H1 (cell line): Measurements from ENCODE around the gene TMEM117. TPM values are rescaled to one million over a fixed set of nuclear protein-coding genes. Genes with fewer than 3 reads are reported as not detected.

Experiments
- CTCF ChIP-seq, 3 experiments: IDR thresholded peaks; 1 replicate in 2 of 3; 2 replicates in 1 of 3; pipeline versions ENCODE4 v1.5.1 to v1.6.1; 2011; ENCODE audit warnings: low read length in 3 of 3, mild to moderate bottlenecking in 3 of 3, inconsistent platforms in 2 of 3, low read depth in 1 of 3, moderate library complexity in 1 of 3; ENCODE audit not compliant: insufficient read depth in 1 of 3; ENCODE audit errors: control extremely low read depth in 1 of 3
- SIN3A ChIP-seq, 2 experiments: IDR thresholded peaks in 1 of 2; conservative IDR thresholded peaks in 1 of 2; 2 replicates each; pipeline ENCODE4 v1.6.1; 2011 to 2012; ENCODE audit warnings: low read length in 2 of 2, improper control_type of control experiment in 1 of 2, low read depth in 1 of 2, mild to moderate bottlenecking in 1 of 2
- SIX5 ChIP-seq: IDR thresholded peaks from 2 replicates; pipeline ENCODE4 v1.6.1; 2011; ENCODE audit warnings: mild to moderate bottlenecking, low read depth, low read length
- TAF7 ChIP-seq: optimal IDR thresholded peaks from 2 replicates; pipeline ENCODE3; 2011; ENCODE audit warnings: low read depth, mild to moderate bottlenecking, inconsistent platforms, low read length, moderate library complexity, borderline replicate concordance
- TCF12 ChIP-seq: IDR thresholded peaks from 2 replicates; pipeline ENCODE4 v1.6.1; 2011; ENCODE audit warnings: low read depth, mild to moderate bottlenecking, low read length
- polyA plus RNA-seq, 7 experiments: library from polyadenylated mRNA; depleted of rRNA in 3 of 7; stranded (reverse) in 5 of 7; unstranded in 2 of 7; fragments of >200 nt in 5 of 7; fragments of 200-250 nt in 2 of 7; gene quantifications; 1 replicate in 5 of 7; 2 replicates in 1 of 7; 4 replicates in 1 of 7; pipeline versions ENCODE4 v1.2.1 to v1.2.3, GENCODE V29; 2011 to 2013; ENCODE audit warnings: missing spikeins in 2 of 7, mixed read lengths in 2 of 7
- total RNA-seq: library from RNA; stranded (reverse); fragmentation: NEBNext Ultra II Directional; extraction: Animal tissue kit (Norgen Biotek cat#: 25700); gene quantifications from 2 replicates; pipeline ENCODE4 v1.2.1, GENCODE V29; 2021

The TMEM117 gene
- total and polyA plus RNA-seq, 2 of the 8 experiments (the other 6 are each of a cell fraction or from before 2014, with no cell fraction given), result 0.80 to 1.4 TPM

- no peak for TF ChIP-seq CTCF (IDR thresholded peaks at IDR 0.05; ENCODE audit: control extremely low read depth in 1 of 3, insufficient read depth in 1 of 3, low read depth in 1 of 3, low read length in 3 of 3)
- TF ChIP-seq TAF7, result no peak
- TF ChIP-seq SIX5, result no peak
- no peak for TF ChIP-seq SIN3A (conservative IDR thresholded peaks at IDR 0.05 in 1 of 2, IDR thresholded peaks at IDR 0.05 in 1 of 2; ENCODE audit: low read depth in 1 of 2, low read length in 2 of 2)
- TF ChIP-seq TCF12, result no peak
Measured at GRCh38 chr12:44372259-44372658, 536.4 kb downstream of the TMEM117 start (continued).
